Stomach (tissue), 9 donors: ENCODE measurements around the gene FBF1. TPM values are rescaled to one million over a fixed set of nuclear protein-coding genes. Genes with fewer than 3 reads are reported as not detected.
A peak's percentile ranks its signal among the peaks of the same experiment; 100 is the strongest.

Experiments used
- DNase-seq, 2 donors: peaks; one replicate each; pipeline versions ENCODE4 v3.0.0 to v3.0.0-alpha.2; 2013 to 2019
- H3K27ac ChIP-seq, 5 donors: fragments of 200-600 bp in 4 of 5; sonication (generic) in 4 of 5; one replicate each; pipeline ENCODE4 v1.5.1; 2013 to 2019; ENCODE audit warnings: mild to moderate bottlenecking in 1 of 5, moderate library complexity in 1 of 5
- H3K27me3 ChIP-seq, 3 donors: fragments of 200-600 bp; sonication (generic); one replicate each; pipeline ENCODE4 v1.5.1; 2017 to 2019; ENCODE audit warnings: mixed run types in 1 of 3
- H3K36me3 ChIP-seq, 4 donors: fragments of 200-600 bp; sonication (generic); 1 replicate in 3 of 4; 2 replicates in 1 of 4; pipeline ENCODE4 v1.5.1; 2016 to 2019
- H3K4me1 ChIP-seq, 4 donors: fragments of 200-600 bp; sonication (generic); one replicate each; pipeline ENCODE4 v1.5.1; 2016 to 2019
- H3K4me3 ChIP-seq, 4 donors: fragments of 200-600 bp; sonication (generic) in 3 of 4; one replicate each; pipeline ENCODE4 v1.5.1; 2016 to 2019; ENCODE audit warnings: mild to moderate bottlenecking in 1 of 4
- H3K9me3 ChIP-seq, 4 donors: fragments of 200-600 bp; sonication (generic); one replicate each; pipeline ENCODE4 v1.5.1; 2016 to 2019
- CTCF ChIP-seq, 7 experiments: fragments of 450-650 bp in 4 of 7; fragments of 200-600 bp in 3 of 7; sonication (generic) in 3 of 7; IDR thresholded peaks; one replicate each; pipeline ENCODE4 v1.5.1; 2016 to 2019; ENCODE audit warnings: antibody characterized with exemption in 7 of 7, control low read depth in 2 of 7, mild to moderate bottlenecking in 1 of 7
- EP300 ChIP-seq: sonication (generic); formaldehyde crosslinking; IDR thresholded peaks from one replicate; pipeline ENCODE4 v1.6.1; 2017; ENCODE audit warnings: antibody characterized with exemption
- POLR2A ChIP-seq, 4 donors: fragments of 450-650 bp; IDR thresholded peaks; one replicate each; pipeline ENCODE4 v1.6.1; 2016; ENCODE audit warnings: antibody characterized with exemption in 4 of 4, control low read depth in 2 of 4, mild to moderate bottlenecking in 1 of 4, moderate library complexity in 1 of 4
- POLR2AphosphoS5 ChIP-seq, 3 donors: sonication (generic); formaldehyde crosslinking; IDR thresholded peaks; one replicate each; pipeline ENCODE4 v1.6.1; 2016; ENCODE audit warnings: antibody characterized with exemption in 3 of 3
- WGBS, 5 donors: extraction: QIAGEN DNeasy Blood & Tissue Kit in 3 of 5; methylation state at CpG; one replicate each; pipeline versions ENCODE4 v1.1.5 to v1.1.7; 2013 to 2018; 5-methylcytosine and 5-hydroxymethylcytosine counted together
- intact Hi-C: fragments of 100-400 bp; cut with DNase I; formaldehyde crosslinking; loops from one replicate; pipeline ENCODE4 v1.15.1; 2023; ENCODE audit warnings: low total_unique reads
- polyA plus RNA-seq, 3 donors: library from polyadenylated mRNA; stranded (reverse); fragments of 200-250 nt; gene quantifications; one replicate each; pipeline ENCODE4 v1.2.3, GENCODE V29; 2013
- total RNA-seq, 5 donors: library from RNA; depleted of rRNA; stranded (reverse); fragments of >200 nt; gene quantifications; one replicate each; pipeline versions ENCODE4 v1.1.0 to v1.2.3, GENCODE V29; 2014 to 2016
- donor health status: healthy with polysubstance abuse.
- donor health status: Bipolar disorder and iron deficiency.
- donor health status: healthy.

The FBF1 gene
- total and polyA plus RNA-seq, 8 donors, result 1.7 to 21.7 (median 10.4) TPM

GRCh38 chr17:75914643-75915267 is 26.1 kb downstream of the FBF1 start:
- no peaks in the 10 kb centered on the region for H3K27me3 ChIP-seq
- no peak for DNase-seq
- H3K4me3 ChIP-seq, result no peak overlapping the region
- WGBS, 5 donors, result 90 to 93% (median 93%) methylated on average over 18 to 34 of the region's 34 CpGs
- TF ChIP-seq POLR2A (IDR thresholded peaks at IDR 0.05), result no peak
- TF ChIP-seq POLR2AphosphoS5 (IDR thresholded peaks at IDR 0.05), result no peak
- no peak for TF ChIP-seq CTCF (IDR thresholded peaks at IDR 0.05)
- TF ChIP-seq EP300, result no peak
- peaks cover 6 to 23% (median 17%) of the 10 kb centered on the region in 4 donors for H3K4me1 ChIP-seq
- intact Hi-C loops, result loop anchor here (5.0 kb wide), 1 partner anchor 93 kb away; no protein-coding TSS in a partner anchor
- H3K36me3 ChIP-seq, result peaks cover 0 to 64% (median 37%) of the 10 kb centered on the region in 4 donors
- H3K9me3 ChIP-seq, result no peaks in the 10 kb centered on the region
- no peak overlapping the region for H3K27ac ChIP-seq

GRCh38 chr17:75913537-75914210 is 27.2 kb downstream of the FBF1 start:
- DNase-seq, result no peak
- TF ChIP-seq EP300 (no peak), CTCF (IDR thresholded peaks at IDR 0.05) (no peak), POLR2AphosphoS5 (IDR thresholded peaks at IDR 0.05) (no peak), POLR2A (IDR thresholded peaks at IDR 0.05) (no peak)
- no peaks in the 10 kb centered on the region for H3K27me3 ChIP-seq
- 91 to 96% (median 95%) methylated on average over 27 to 32 of the region's 32 CpGs for WGBS, 5 donors
- no peak overlapping the region for H3K4me3 ChIP-seq
- no peak overlapping the region for H3K27ac ChIP-seq
- H3K4me1 ChIP-seq, result peaks cover 6 to 27% (median 17%) of the 10 kb centered on the region in 4 donors
- no peaks in the 10 kb centered on the region for H3K9me3 ChIP-seq
- intact Hi-C loops, result no loop called here
- peaks cover 0 to 56% (median 32%) of the 10 kb centered on the region in 4 donors for H3K36me3 ChIP-seq

- H3K36me3 ChIP-seq, result peaks cover 0 to 37% (median 23%) of the 10 kb centered on the region in 4 donors
- no peaks in the 10 kb centered on the region for H3K9me3 ChIP-seq
- TF ChIP-seq POLR2A (IDR thresholded peaks at IDR 0.05), result no peak
- no peak for TF ChIP-seq POLR2AphosphoS5 (IDR thresholded peaks at IDR 0.05)
- TF ChIP-seq CTCF (IDR thresholded peaks at IDR 0.05), result no peak
- no peak for TF ChIP-seq EP300
- intact Hi-C loops, result no loop called here
- 30 to 57% (median 40%) methylated on average over 5 to 6 of the region's 6 CpGs for WGBS, 5 donors
- H3K27ac ChIP-seq, result peak overlapping the region in 2 of 5 donors; percentile 22 to 27
- no peak overlapping the region for H3K4me3 ChIP-seq
- DNase-seq, result peak; percentile 68 to 76
- no peaks in the 10 kb centered on the region for H3K27me3 ChIP-seq
- H3K4me1 ChIP-seq, result peaks cover 6 to 27% (median 17%) of the 10 kb centered on the region in 4 donors
Measured at GRCh38 chr17:75910699-75911098, 30.1 kb downstream of the FBF1 start.

GRCh38 chr17:75909812-75910274 is 31.0 kb downstream of the FBF1 start:
- peaks cover 0 to 33% (median 20%) of the 10 kb centered on the region in 4 donors for H3K36me3 ChIP-seq
- no peaks in the 10 kb centered on the region for H3K27me3 ChIP-seq
- no peak for DNase-seq
- peaks cover 11 to 35% (median 24%) of the 10 kb centered on the region in 4 donors for H3K4me1 ChIP-seq
- no peaks in the 10 kb centered on the region for H3K9me3 ChIP-seq
- no peak for TF ChIP-seq POLR2A (IDR thresholded peaks at IDR 0.05)
- no peak for TF ChIP-seq CTCF (IDR thresholded peaks at IDR 0.05)
- no peak for TF ChIP-seq POLR2AphosphoS5 (IDR thresholded peaks at IDR 0.05)
- no peak for TF ChIP-seq EP300
- H3K4me3 ChIP-seq, result no peak overlapping the region
- intact Hi-C loops, result loop anchor here (5.0 kb wide), 1 partner anchor 92 kb away; the partner anchor contains the start of gene CDK3
- WGBS, 5 donors, result 52 to 73% (median 68%) methylated on average over 10 to 11 of the region's 11 CpGs
- no peak overlapping the region for H3K27ac ChIP-seq
